ENCODE measurements around the gene CFAP73. TPM values are rescaled to one million over a fixed set of nuclear protein-coding genes. Genes with fewer than 3 reads are reported as not detected.

The CFAP73 gene
- total RNA-seq, 1 donor from 2014 or later = 0.34 TPM

DNA sequence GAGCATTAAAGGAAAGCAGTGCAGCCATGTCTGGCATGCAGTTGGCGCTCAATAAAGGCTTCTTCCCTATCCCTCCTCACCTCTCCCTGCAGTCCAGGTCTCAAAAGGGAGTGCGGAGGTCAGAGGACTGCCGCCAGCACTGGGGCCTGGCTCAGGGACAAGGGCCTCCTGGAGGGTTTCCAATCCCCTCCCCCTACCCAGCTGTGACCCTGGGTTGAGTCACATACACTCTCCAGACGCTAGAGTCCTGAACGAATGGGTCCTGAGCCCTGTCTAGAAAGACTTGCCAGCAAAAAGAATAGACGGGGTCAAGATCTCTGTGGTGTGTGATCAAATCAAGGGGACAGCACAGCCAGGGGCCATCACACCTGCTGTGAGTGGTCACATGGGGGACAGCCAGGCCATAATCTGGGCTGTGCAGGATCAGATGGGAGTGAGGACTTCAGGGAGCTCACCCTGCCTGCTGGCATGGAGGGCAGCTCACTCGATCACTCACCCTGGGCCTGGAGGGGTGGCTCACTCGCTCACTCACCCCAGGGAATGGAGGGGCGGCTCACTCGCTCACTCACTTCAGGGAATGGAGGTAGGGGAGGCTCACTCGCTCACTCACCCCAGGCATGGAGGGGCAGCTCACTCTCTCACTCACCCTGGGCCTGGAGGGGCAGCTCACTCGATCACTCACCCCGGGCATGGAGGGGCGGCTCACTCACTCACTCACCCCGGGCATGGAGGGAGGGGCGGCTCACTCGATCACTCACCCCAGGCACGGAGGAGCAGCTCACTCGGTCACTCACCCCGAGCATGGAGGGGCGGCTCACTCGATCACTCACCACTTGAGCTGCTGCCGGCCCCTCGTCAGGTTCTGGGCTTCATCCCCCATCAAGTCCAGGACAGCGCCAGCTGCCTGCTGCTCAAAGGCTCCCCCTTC, 12.8 kb downstream of the CFAP73 start:
- intact Hi-C loops (cut with micrococcal nuclease) = no loop called here

DNA sequence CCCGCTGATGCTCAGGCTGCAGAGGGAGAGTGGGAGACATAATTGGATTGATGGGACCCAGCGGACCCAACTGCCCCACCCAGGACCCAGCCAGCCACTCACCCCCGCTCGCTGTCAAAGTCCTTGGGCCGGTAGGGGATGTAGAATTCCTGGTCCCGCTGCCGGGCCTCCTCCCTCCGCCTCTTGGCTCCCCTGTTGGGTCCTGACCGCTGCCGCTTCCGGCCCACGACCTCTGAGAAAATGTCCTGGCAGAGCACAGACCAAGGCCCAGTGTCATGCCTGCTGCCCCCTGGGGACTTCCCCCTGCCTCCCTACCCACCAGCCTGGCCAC, 13.5 kb downstream of the CFAP73 start:
- intact Hi-C loops (cut with micrococcal nuclease) = no loop called here

DNA sequence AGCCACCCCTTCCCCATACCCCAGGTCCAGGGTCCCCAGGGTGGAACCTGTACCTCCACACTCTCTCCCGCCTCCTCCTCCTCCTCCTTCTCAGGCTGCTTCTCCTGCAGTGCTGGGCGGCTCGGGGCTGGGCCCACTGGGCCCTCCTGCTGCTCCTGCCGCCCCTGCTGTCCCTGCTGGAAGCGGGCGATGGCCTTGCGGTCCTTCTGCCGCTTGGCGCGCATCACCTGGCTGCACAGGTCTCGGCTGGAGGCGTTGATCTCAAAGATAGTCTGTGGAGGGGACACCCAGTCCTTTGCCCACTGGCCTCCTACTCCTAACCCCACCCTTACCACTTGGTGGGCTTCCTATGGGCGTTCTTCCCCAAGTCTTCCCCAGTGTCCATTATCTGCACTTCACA, 14.5 kb downstream of the CFAP73 start:
- intact Hi-C loops (cut with micrococcal nuclease) = no loop called here

DNA sequence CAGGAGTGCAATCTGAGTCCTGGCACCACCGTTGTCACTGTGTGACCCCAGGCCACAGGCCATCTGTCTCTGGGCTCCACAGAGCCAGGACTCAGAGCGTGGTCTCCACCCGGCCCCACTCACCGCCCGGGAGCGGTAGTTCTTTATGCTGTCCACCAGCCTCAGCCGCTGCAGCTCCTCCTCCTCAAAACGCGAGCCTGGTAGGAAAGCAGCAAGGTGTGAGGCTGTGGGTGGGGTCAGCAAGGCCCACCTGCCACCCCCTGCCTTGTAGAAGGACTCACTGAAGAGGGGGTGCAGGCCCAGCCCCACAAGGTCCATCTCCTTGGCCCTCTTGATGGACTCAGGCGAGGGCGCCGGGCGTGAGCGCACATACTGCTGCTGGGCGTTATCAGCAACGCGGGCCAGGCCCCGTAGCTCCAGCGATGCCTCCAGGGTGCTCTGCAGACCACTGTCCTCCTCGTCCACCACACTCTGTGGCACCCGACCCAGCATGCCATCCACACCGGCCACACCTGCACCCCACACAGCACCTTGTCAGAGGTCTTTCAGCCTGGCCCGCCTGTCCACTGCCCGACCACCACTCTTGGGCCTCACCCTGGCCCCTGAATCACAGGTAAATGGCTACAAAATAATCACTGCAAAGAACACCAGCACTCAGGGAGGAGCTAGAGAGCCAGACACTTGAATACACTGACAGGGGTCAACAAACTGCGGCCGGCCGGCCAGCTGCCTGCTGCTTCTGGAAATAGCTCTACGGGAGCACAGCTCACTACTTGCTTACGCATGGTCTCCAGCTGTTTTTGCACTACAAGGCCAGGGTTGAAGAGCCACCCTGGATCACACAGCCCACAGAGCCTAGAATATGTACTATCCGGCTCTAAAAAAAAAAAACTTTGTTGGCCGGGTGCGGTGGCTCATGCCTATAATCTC, 16.3 kb downstream of the CFAP73 start:
- intact Hi-C loops (cut with micrococcal nuclease) = no loop called here

DNA sequence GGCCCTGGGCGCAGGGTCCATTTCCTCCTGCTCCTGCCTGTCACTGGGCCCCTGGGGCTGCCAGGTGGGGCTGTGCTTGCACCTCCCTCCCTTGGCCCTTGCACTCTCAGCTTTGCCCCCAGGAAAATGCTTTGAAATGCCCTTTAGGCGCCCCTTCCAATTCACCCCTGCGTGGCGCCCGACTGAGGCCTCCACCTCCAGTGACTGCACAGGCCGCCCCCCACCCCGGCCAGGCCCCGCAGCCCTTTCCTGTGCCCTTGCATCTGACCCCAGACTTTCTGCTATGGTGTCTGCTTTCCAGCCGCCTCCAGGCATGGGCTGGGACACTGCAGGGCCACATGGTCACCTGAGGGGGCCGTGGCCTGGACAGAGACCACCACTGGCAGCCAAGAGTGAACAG, 18.3 kb downstream of the CFAP73 start:
- intact Hi-C loops (cut with micrococcal nuclease) = no loop called here

DNA sequence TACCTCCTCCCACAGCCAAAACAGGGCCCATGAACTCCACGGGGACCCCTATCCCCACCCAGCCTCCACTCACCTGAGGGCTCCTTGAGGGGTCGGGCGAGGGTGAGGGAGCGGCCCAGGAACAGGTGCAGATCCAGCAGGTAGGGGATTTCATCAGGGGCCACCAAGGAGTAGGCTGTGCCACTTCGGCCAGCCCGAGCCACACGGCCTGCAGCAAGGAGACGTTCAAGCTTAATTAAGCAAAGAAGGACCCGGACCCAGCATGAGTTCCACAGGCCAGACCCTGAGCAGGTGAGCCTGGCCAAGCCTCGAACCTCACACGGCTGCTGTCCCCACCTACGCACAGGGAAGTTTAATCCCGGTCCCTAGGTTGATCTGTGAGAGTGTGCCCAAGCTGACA, 20.2 kb downstream of the CFAP73 start:
- intact Hi-C loops (cut with micrococcal nuclease) = loop anchor here (5.0 kb wide), 1 partner anchor 177 kb away; no protein-coding TSS in a partner anchor

DNA sequence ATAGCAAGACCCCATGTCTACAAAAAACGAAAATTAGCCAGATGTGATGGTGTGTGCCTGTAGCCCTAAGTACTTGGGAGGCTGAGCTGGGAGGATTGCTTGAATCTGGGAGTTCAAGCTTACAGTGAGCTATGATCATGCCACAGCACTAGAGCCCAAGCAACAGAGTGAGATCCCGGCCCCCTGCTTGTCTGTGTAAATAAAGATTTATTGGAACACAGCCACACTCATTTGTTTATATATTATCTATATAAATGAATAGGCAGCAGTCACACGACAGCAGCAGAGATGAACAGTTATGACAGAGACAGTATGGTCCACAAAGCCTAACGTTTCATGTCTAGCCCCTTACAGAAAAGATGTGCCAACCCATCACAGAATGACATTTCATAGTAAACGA, 20.9 kb downstream of the CFAP73 start:
- intact Hi-C loops (cut with micrococcal nuclease) = loop anchor here (5.0 kb wide), 1 partner anchor 178 kb away; no protein-coding TSS in a partner anchor

DNA sequence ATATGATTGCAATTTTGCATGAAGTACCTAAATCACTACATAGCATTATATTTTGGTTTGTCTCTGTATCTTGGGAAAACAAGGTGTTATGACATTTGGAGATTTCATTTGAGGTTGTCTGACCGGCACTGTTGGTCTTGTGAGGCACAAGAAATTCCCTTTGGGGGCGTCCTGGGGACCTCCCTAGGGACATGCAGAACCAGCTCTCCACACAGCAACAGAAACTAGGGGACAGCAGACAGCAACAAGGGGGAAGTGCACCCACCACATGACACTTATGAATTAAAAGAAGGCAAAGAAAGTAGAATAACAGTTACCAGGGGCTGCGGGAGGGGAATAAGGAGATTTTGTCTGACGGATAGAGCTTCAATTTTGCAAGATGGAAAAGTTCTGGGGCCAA, 21.4 kb downstream of the CFAP73 start:
- intact Hi-C loops (cut with micrococcal nuclease) = loop anchor here (5.0 kb wide), 1 partner anchor 179 kb away; no protein-coding TSS in a partner anchor

DNA sequence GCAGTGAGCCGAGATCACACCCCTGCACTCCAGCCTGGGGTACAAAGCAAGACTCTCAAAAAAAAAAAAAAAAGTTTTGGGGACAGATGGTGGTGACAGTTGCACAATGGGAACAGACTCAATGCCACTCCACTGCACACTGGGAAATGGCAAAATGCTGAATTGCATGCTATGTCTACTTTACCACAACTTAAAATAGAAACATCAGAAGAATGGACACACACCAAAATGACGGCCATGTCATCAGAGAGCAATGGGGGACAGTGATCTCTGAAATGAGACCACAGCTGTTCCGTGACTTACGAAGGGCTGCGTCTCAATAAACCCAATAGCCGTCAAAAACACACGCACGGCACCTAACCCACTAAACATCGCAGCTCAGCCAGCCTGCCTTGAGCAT, 22.0 kb downstream of the CFAP73 start:
- intact Hi-C loops (cut with micrococcal nuclease) = loop anchor here (5.0 kb wide), 1 partner anchor 179 kb away; no protein-coding TSS in a partner anchor

DNA sequence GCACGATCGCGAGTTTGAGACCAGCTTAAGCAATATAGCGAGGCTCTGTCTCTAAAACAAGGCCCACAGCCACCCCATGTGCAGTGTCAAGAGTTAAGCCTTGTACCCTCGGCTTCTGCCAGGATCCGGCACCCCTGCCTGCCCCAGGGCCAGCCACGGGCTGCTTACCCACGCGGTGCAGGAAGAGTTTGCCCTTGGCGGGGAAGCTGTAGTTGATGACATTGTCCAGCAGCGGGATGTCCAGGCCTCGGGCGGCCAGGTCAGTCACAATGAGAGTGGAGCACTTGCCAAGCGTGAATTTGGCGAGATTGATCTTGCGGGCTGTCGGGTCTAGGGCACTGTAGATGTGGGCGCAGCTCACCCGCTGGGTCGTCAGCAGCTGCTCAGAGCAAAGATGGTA, 22.7 kb downstream of the CFAP73 start:
- intact Hi-C loops (cut with micrococcal nuclease) = loop anchor here (5.0 kb wide), 1 partner anchor 180 kb away; no protein-coding TSS in a partner anchor

DNA sequence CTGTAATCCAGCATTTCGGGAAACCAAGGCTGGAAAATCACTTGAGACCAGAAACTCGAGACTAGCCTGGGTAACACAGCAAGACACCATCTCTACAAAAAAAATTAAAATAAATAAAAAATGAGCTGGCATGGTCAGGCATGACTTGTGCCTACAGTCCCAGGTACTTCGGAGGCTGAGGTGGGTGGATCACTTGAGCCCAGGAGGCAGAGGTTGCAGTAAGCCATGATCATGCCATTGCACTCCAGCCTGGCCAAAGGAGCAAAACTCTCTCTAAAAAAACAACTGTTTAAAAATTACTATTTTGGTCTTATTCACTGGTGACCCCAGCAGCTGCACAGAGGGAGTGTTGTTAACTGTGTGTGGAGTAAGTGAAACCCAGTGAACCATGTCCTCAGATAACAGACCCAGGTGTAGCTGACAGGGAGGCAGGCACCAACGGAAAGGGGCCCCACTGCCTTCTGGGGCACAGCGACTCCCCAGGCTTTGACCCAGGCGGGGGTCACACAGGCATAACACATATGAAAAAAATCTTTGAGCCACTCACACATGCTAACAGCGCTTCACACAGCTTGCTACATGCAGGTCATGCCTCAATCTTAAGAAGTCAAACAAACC, 23.7 kb downstream of the CFAP73 start:
- intact Hi-C loops (cut with micrococcal nuclease) = loop anchor here (5.0 kb wide), 1 partner anchor 181 kb away; no protein-coding TSS in a partner anchor

DNA sequence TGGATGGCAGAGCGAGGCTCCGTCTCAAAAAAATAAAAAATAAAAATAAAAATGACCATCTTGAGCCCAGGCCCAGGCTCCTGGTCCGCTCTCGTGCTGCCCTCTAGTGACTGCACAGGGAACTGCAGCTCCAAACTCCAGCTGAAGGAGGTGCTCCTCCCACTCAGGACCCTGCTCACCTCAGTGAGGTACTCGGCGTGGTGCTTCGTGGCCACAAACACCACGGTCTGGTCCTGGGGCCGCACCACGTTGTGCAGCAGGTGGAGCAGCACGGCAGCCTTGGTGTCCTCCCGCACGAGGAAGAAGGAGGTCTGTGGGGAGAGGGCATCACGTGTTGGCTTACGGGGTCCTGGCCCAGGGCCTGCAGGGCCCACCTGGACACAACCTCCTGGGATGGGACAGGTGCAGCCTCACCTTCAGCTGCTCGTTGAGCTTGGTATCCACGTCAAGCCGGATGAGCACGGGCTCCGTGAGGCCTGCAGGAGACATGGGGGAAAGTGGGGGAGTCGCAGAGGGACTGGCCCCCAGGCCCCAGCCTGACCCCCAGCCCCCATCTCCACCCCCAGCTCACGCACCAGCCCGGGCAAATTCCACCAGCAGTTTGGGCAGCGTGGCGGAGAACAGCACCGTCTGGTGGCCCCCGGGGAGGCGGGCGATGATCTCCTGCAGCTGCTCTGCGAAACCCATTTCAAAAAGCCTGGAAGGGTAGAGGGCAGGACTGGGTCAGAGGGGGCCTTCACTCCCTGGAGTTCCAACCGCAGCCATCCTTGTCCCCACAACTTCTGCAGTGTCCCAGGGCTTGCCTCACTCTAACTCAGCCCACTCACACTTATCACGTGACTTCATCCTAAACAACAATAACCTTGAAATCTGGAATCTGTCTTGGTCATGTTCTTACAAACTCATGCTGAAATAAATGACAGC, 25.2 kb downstream of the CFAP73 start:
- intact Hi-C loops (cut with micrococcal nuclease) = loop anchor here (1.0 to 5.0 kb wide), 2 partner anchors 126 to 182 kb away; no protein-coding TSS in a partner anchor

DNA sequence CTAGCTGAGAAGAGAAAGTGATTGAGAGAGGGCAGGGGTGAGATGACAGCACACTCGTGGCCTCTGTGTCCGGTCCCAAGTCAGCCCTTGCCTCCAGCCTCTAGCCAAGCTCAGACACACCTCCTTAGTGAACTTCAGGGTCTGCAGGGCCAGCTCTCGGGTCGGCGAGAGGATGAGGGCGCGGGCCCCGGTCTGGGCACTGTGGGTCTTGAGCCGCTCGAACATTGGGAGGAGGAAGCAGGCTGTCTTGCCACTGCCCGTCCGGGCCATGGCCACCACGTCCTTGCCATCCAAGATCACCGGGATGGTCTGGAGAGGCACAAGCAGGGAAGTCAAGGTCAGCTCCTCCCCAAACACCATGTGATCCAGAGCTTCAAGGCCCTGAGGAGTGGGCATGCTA, 29.5 kb downstream of the CFAP73 start:
- intact Hi-C loops (cut with micrococcal nuclease) = no loop called here

DNA sequence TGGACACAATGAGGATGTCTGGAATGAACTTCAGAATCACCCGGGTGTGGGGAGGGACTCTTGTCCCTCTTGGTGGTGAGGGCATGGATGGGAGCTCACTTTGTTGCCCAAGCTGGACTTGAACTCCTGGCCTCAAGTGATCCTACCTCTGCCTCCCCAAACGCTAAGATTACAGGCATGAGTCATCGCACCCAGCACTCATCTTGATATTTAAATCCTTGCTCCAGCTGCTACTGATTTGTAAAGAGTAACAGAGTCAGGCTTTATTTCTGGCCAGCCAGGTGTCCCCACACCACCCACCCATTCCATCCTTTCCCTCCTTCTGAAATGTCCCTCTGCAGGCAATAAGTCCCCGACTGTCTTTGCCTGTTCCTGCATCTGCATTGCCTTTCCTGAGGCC, 30.8 kb downstream of the CFAP73 start:
- intact Hi-C loops (cut with micrococcal nuclease) = loop anchor here (5.0 to 10.0 kb wide), 2 partner anchors 43 to 206 kb away; partner anchors contain the start of genes OAS2 and RASAL1

DNA sequence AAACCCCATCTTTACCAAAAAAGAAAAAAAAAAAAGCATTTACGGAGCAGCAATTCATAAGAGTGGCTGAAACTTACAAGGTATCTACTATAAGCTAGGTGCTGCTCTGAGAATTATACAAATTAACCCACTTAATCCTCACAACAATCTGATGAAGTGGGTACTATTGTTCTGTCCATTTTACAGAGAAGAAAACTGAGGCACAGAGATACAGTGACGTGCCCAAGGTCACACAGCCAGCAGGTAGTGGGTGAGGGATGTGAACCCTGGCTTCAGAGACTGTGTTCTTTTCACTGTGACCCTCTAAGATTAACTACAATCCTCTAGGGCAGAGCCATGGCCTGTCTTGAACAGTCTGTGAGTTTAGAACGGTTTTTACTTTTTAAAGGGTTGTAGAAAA, 32.5 kb downstream of the CFAP73 start:
- intact Hi-C loops (cut with micrococcal nuclease) = loop anchor here (5.0 to 10.0 kb wide), 2 partner anchors 45 to 207 kb away; partner anchors contain the start of genes OAS2 and RASAL1

DNA sequence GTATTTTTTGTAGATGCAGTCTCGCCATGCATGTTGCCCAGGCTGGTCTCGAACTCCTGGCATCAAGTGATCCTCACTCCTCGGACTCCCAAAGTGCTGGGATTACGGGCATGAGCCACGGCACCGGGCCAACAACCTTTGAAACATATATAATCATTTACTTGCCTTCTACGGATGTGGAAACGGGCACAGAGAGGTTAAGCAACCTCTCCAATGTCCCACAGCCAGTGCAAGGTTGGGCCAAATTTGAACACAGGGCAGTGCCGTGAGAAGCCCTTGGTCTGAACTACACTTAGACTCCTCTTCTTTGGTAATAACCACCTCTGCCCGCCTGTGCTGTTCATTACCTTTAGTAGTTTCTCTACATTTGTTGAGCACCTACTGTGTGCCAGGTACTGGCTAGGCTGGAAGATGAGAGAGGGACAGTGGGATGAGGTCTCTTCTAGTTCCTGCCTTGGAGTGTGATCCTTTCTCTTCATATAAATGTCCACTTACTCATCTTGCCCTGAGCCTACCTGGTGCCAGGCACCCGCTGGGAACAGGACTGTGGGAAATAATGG, 33.6 kb downstream of the CFAP73 start:
- intact Hi-C loops (cut with micrococcal nuclease) = loop anchor here (5.0 to 10.0 kb wide), 2 partner anchors 46 to 208 kb away; partner anchors contain the start of genes OAS2 and RASAL1

DNA sequence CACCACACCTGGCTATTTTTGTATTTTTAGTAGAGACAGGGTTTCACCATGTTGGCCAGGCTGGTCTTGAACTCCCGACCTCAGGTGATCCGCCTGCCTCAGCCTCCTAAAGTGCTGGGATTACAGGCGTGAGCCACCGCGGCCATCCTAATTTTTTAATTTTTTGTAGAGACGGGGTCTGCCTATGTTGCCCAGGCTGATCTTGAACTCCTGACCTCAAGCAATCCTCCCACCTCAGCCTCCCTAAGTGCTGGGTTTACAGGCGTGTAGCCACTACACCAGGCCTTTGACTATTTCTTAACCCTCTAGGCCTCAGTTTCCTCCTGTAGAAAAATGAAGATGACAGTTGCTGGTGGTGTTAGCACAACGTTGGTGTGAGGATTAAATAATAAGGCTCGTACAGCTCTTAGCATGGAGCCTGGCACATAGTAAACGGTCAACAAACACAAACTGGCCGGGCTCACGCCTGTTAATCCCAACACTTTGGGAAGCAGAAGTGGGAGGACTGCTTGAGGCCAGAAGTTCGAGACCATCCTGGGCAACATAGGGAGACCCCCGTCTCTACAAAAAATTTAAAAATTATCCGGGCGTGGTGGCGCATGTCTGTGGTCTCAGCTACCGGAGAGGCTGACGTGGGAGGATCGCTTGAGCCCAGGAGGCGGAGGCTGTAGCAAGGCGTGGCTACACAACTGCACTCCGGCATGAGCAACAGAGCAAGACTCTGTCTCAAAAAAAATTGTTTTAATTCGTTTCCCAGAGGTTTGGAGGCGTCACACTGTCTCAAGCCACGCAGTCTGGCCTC, 34.8 kb downstream of the CFAP73 start:
- intact Hi-C loops (cut with micrococcal nuclease) = loop anchor here (1.0 to 10.0 kb wide), 4 partner anchors 31 to 209 kb away; partner anchors contain the start of genes OAS2, RASAL1 and TPCN1

DNA sequence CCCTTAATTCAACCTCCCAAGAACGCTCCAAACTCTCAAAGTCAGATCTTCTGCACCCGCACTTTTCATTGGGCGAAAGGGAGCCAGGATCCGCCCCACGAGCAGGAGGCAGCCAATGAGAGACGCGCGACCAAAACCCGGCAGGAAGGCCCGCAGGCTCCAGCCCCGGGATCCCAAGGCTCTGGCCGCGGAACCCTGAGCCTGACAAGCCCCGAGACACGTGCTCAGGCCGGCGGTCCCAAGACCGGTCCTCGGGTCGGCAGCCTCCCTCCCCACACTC, 35.3 kb downstream of the CFAP73 start:
- intact Hi-C loops (cut with micrococcal nuclease) = loop anchor here (1.0 to 10.0 kb wide), 7 partner anchors 23 to 210 kb away; partner anchors contain the start of genes OAS2, PLBD2, RASAL1 and SLC8B1
